ENCODE measurements around the gene LRRN2.
"Not testable (repeated sequence)": the region's sequence is repeated elsewhere in the genome, so short reads cannot be mapped to it uniquely, and the experiment has no call there.

The LRRN2 gene

GRCh38 chr1:204574016-204574864, 111.3 kb downstream of the LRRN2 start:
- DNase-seq (ENCODE audit: low spot score), result no peak

GRCh38 chr1:204572923-204573922, 112.3 kb downstream of the LRRN2 start:
- DNase-seq (ENCODE audit: low spot score), result no peak

- DNase-seq (ENCODE audit: low spot score), result no peak
These were observed 113.9 kb downstream of the LRRN2 start for GRCh38 chr1:204571631-204572030.

GRCh38 chr1:204571128-204571527, 114.4 kb downstream of the LRRN2 start:
- DNase-seq (ENCODE audit: low spot score), result no peak

- not testable (repeated sequence) for DNase-seq (ENCODE audit: low spot score)
These were observed 115.5 kb downstream of the LRRN2 start for GRCh38 chr1:204570021-204570420.

- no peak for DNase-seq (ENCODE audit: low spot score)
These were observed 116.1 kb downstream of the LRRN2 start for GRCh38 chr1:204569478-204569877.

GRCh38 chr1:204568576-204569315, 116.8 kb downstream of the LRRN2 start:
- no peak for DNase-seq (ENCODE audit: low spot score)

Measured in HuH-7.5 (cell line).